Spleen (tissue), 7 donors: ENCODE measurements around the gene STXBP5L.

ENCODE experiments used
- CTCF ChIP-seq, 11 experiments: fragments of 200-600 bp in 7 of 11; fragments of 450-650 bp in 4 of 11; sonication (generic) in 4 of 11; IDR thresholded peaks in 8 of 11; conservative IDR thresholded peaks in 3 of 11; 1 replicate in 7 of 11; 2 replicates in 4 of 11; pipeline versions ENCODE4 v1.4.0 to v1.8.0; 2016 to 2021; ENCODE audit warnings: antibody characterized with exemption in 11 of 11, inconsistent platforms in 4 of 11, mild to moderate bottlenecking in 1 of 11
- POLR2A ChIP-seq, 3 donors: fragments of 450-650 bp; IDR thresholded peaks; one replicate each; pipeline ENCODE4 v1.5.1; 2017; ENCODE audit warnings: antibody characterized with exemption in 3 of 3, mild to moderate bottlenecking in 1 of 3
- donor health status: DM: no; HTN: no; CAD: no; lungs with moderate emphysema.
- donor health status: DM: no; HTN: no; CAD: no.
- donor health status: DM: no; HTN: no; CAD: no.

- TF ChIP-seq POLR2A (IDR thresholded peaks at IDR 0.05): no peak
- no peak for TF ChIP-seq CTCF (IDR thresholded peaks at IDR 0.05 in 8 of 11, conservative IDR thresholded peaks at IDR 0.05 in 3 of 11)
Measured at GRCh38 chr3:121063628-121064027, 155.6 kb downstream of the STXBP5L start.
